T-helper 9 cell (primary cell): ENCODE measurements around the gene CDIPT.

Experiments
- DNase-seq: peaks from one replicate; pipeline ENCODE4 v3.0.0-alpha.2; 2020

The CDIPT gene

GRCh38 chr16:29809031-29809747 is 53.8 kb downstream of the CDIPT start:
- DNase-seq: no peak
